SHP77 treated with DMSO at 0.1 percent for 48 hours (cell line): ENCODE measurements around the gene TM7SF2.

ENCODE experiments used
- DNase-seq: peaks from one replicate; lab custom pipeline; 2025; lab: John Stamatoyannopoulos, UW

Gene TM7SF2

DNA sequence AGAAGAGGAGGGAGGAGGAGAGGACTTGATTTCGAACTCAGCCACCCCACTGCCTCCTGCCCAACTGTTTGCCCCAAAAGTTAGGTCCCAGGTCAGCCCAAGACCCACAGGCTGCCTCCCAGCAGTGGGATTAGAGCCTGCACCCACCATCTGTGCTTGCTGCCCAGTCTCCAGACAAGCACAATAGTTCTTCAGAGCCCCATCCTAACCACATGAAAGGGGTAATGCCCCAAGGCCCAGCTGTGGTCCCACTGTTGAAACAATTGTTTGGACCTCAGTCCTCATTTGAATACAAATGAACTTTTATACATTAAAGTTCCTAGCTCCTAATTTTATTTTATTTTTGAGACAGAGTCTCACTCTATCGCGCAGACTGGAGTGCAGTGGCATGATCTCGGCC, 21.0 kb upstream of the TM7SF2 start:
- DNase-seq, result no peak

GRCh38 chr11:65095427-65095826, 16.2 kb upstream of the TM7SF2 start:
- DNase-seq, result no peak

DNA sequence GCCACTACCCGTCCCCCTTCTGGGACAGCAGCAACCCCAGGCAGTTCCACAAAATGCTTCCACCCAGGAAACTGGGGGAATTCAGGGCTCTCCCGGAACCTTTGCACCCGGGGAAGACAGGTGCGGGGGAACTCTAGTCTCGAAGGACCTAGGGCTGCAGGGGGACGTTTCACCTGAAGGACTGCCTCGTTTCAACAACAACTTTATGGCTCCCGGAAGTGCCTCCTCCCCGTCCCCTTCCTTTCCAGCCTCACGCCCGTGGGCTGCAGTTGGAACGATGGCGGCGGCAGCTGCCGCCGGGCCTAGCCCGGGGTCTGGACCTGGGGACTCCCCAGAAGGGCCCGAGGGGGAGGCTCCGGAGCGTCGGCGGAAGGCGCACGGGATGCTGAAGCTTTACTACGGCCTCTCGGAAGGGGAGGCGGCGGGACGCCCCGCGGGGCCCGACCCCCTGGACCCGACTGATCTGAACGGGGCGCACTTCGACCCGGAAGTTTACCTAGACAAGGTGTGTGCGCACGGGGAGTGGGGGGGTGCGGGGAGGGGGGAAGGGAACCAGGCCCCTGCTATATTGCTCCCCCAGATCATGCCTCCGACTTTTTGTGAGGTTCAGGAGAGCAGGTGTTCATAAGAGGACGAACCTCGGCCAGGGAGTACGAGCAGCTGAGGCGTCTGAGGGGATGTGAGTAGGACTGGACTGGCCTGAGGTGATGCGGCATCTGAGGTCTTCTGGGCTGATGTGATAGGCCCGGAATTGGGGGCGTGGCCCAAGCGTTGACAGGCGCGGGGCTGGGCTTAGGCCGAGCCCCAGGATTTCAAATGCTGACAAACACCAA, 15.5 kb upstream of the TM7SF2 start, which contains the start of gene VPS51:
TSS of gene VPS51 (plus strand) at position 241 of the 833 bp plus-strand sequence. CDS start at position 278, 37 bp downstream.
- peak; percentile 49 for DNase-seq

DNA sequence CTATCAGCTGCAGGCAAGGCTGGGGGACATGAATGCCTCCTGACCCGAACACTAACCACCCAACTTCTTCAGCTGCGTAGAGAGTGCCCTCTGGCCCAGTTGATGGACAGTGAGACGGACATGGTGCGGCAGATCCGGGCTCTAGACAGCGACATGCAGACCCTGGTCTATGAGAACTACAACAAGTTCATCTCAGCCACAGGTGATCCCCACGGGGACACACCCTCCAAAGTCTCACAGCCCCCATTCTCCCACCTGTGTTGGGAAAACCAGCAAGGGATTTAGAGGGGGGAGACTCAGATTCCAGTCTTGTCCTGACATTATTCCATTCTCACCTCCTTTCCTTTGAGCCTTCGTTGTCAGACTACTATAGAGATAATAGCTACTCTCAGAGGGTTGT, 14.7 kb upstream of the TM7SF2 start:
- no peak for DNase-seq

DNA sequence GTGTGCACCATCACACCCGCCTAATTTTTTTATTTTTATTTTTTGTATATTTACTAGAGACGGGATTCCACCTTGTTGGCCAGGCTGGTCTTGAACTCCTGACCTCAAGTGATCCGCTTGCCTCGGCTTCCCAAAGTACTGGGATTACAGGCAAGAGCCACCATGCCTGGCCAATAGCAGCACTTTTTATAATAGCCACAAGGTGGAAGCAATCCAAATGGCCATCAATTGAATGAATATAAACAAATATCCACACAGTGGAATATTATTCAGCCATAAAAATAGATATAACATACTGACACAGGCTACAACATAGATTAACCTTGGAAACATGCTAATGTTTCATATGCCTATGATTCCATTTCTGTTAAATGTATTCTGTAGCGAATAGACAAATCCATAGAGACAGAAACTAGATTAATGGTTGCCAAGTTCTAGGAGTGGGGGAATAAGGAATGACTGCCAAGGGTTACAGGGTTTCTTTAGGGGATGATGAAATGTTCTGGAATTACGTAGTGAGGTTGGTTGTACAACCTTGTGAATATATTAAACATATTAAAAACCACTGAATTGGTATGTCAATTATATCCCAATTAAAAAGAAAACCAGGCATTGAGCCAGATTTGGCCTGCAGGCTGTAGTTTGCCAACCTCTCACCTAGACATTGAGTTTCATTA, 10.9 kb upstream of the TM7SF2 start:
- DNase-seq, result no peak

GRCh38 chr11:65102142-65103095, 9.3 kb upstream of the TM7SF2 start:
- DNase-seq, result no peak

GRCh38 chr11:65103476-65103875, 8.2 kb upstream of the TM7SF2 start:
- no peak for DNase-seq

- no peak for DNase-seq
These were observed 7.0 kb upstream of the TM7SF2 start for GRCh38 chr11:65104628-65105027.

- no peak for DNase-seq
These were observed 4.6 kb upstream of the TM7SF2 start for GRCh38 chr11:65107078-65107477.

DNA sequence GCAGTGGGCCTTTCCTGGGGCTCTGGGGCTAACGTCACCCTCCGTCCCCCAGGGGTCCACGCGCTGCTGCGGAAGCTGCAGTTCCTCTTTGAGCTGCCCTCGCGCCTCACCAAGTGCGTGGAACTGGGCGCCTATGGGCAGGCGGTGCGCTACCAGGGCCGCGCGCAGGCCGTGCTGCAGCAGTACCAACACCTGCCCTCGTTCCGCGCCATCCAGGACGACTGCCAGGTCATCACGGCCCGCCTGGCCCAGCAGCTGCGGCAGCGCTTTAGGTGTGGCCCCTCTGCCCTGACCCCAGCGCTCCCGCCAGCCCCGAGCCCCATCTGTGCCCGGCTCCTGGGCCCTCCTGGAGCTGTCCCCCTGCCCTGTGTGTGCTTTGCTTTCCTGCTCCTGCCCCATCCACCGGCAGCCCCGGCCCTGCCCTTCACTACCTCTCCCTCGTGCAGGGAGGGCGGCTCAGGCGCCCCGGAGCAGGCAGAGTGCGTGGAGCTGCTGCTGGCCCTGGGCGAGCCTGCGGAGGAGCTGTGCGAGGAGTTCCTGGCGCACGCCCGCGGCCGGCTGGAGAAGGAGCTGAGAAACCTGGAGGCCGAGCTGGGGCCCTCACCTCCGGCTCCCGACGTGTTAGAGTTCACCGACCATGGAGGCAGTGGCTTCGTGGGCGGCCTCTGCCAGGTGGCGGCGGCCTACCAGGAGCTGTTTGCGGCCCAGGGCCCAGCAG, 3.8 kb upstream of the TM7SF2 start:
- DNase-seq, result no peak

GRCh38 chr11:65108469-65109123, 3.1 kb upstream of the TM7SF2 start:
- no peak for DNase-seq

GRCh38 chr11:65109231-65110198, 2.2 kb upstream of the TM7SF2 start:
- no peak for DNase-seq

GRCh38 chr11:65110354-65110861, 1.3 kb upstream of the TM7SF2 start:
- peak; percentile 39 for DNase-seq

DNA sequence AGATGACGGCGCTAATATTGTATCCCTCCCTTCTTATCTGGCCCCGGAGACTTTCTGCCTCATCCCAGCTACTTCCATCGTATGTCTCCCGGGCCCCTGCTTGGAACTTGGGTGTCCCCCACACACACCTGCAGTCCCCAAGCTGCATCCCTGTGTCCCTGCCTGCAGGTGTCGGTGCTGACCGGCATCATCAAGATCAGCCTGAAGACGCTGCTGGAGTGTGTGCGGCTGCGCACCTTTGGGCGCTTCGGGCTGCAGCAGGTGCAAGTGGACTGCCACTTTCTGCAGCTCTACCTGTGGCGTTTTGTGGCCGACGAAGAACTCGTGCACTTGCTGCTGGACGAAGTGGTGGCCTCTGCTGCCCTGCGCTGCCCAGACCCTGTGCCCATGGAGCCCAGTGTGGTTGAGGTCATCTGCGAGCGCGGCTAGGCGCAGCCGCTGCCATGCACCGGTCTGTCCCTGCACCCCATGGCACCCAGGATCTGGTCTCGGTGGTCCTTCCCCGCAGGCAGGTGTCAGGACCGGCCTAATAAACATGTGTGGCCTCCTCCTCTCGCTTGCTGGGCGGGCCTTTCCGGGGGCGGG, 421 bp upstream of the TM7SF2 start:
- DNase-seq, result no peak

DNA sequence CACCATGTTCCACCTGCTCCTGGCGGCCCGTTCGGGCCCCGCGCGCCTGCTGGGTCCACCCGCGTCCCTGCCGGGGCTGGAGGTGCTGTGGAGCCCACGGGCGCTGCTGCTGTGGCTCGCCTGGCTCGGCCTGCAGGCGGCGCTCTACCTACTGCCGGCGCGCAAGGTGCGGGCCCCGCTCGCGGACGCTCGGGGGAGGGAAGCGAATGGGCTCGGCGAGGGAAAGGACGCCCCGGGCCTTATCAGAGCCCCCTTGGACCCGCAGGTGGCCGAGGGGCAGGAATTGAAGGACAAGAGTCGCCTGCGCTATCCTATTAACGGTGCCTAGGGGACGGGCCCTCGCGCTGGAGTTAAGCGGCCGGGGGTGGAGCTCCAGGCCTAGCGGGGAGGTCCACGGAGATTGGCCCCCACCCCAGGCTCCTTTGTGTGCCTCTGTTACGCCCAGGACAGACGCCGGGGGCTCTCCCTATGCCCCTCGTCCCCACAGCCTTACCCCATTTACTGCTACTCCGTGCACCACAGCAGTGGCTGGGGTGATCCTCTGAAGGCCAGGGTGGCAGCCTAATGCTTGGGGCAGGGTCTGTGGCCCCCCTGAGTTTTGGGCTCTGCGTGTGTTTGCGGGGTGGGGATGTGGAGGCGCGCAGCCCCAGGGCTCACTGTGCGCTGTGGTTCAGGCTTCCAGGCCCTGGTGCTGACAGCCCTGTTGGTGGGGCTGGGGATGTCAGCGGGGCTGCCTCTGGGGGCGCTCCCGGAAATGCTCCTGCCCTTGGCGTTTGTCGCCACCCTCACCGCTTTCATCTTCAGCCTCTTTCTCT, 1.1 kb downstream of the TM7SF2 start:
- no peak for DNase-seq

DNA sequence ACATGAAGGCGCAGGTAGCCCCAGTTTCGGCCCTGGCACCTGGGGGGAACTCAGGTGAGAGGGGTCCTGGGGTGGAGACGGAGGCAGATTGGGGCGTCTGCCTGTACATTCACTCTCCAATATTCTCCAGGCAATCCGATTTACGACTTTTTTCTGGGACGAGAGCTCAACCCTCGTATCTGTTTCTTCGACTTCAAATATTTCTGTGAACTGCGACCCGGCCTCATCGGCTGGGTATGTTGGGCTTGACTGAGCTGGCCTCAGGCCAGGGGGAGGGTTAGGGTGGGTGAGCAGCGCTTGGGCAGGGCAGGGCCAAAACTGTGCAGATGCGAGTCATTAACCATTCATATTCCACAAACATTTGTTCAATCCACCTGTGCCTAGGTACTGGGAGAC, 1.7 kb downstream of the TM7SF2 start:
- no peak for DNase-seq

DNA sequence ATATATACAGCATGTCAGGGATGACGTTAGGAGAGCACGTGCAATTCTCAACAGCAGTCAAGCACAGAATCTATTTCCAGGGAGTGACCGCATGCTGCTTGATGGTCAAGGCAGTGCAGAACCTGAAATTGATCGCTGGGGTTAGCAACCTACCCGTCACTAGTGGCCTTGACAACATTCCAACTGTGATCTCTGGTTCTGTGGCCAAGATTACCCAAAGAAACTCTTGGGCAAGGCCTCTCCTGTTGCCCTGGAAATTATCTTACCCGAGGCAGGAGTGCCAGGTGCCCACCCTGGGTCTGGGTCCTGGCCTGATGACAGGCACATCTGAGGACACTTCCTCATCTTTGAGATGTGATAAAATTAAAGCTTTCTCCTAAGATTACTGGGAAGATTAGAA, 2.2 kb downstream of the TM7SF2 start:
- DNase-seq, result no peak

DNA sequence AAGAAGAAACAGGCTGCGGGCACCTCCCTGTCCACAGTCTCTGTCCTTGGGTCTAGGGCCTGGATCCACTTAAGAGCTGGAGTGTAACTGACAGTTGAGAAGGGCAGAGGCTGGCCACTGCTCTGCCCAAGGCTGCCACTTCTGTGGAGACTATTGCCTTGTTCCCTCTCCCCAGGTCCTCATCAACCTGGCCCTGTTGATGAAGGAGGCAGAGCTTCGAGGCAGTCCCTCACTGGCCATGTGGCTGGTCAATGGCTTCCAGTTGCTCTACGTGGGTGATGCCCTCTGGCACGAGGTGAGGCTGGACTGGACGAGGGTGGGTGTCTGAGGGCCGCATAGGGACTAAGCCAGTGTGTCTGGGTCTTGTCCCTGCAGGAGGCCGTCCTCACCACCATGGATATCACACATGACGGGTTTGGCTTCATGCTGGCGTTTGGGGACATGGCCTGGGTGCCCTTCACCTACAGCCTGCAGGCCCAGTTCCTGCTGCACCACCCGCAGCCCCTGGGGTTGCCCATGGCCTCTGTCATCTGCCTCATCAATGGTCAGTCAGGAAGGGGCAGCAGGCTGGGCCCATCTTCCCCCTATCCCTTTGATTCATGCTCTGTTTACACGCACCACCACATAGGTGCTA, 3.0 kb downstream of the TM7SF2 start:
- DNase-seq, result no peak
